ENCODE data around the gene DPF3.

The DPF3 gene

GRCh38 chr14:72673179-72673578, 220.7 kb downstream of the DPF3 start:
- DNase-seq = no peak

GRCh38 chr14:72666610-72667009, 227.3 kb downstream of the DPF3 start:
- no peak for DNase-seq

- DNase-seq = no peak
Observed at GRCh38 chr14:72665259-72665658, 228.6 kb downstream of the DPF3 start.

GRCh38 chr14:72664651-72665050, 229.2 kb downstream of the DPF3 start:
- DNase-seq = no peak

GRCh38 chr14:72663956-72664650, 229.8 kb downstream of the DPF3 start:
- DNase-seq = no peak

GRCh38 chr14:72663076-72663487, 230.8 kb downstream of the DPF3 start:
- no peak for DNase-seq

- DNase-seq = no peak
Observed at GRCh38 chr14:72662214-72662613, 231.7 kb downstream of the DPF3 start.

- DNase-seq = no peak
Observed at GRCh38 chr14:72657214-72657921, 236.5 kb downstream of the DPF3 start.

- no peak for DNase-seq
Observed at GRCh38 chr14:72653026-72653425, 240.9 kb downstream of the DPF3 start.

- DNase-seq = no peak
Observed at GRCh38 chr14:72652179-72652578, 241.7 kb downstream of the DPF3 start.

- DNase-seq = no peak
Observed at GRCh38 chr14:72651714-72652113, 242.2 kb downstream of the DPF3 start.

GRCh38 chr14:72651081-72651480, 242.8 kb downstream of the DPF3 start:
- no peak for DNase-seq

GRCh38 chr14:72649603-72650227, 244.2 kb downstream of the DPF3 start:
- no peak for DNase-seq

- no peak for DNase-seq
Observed at GRCh38 chr14:72647782-72648181, 246.1 kb downstream of the DPF3 start.

GRCh38 chr14:72646861-72647528, 246.9 kb downstream of the DPF3 start:
- DNase-seq = no peak

GRCh38 chr14:72645706-72646105, 248.2 kb downstream of the DPF3 start:
- no peak for DNase-seq

GRCh38 chr14:72644758-72645489, 249.0 kb downstream of the DPF3 start:
- DNase-seq = no peak

- no peak for DNase-seq
Observed at GRCh38 chr14:72644038-72644437, 249.9 kb downstream of the DPF3 start.

- DNase-seq = no peak
Observed at GRCh38 chr14:72643317-72643801, 250.5 kb downstream of the DPF3 start.

- no peak for DNase-seq
Observed at GRCh38 chr14:72640911-72641485, 252.9 kb downstream of the DPF3 start.

GRCh38 chr14:72638021-72638420, 255.9 kb downstream of the DPF3 start:
- no peak for DNase-seq

GRCh38 chr14:72636871-72637270, 257.0 kb downstream of the DPF3 start:
- no peak for DNase-seq

Measured in CD4-positive, alpha-beta T cell treated with Interferon gamma for 1 hour (primary cell).